BE2C (cell line): ENCODE data around the gene RGMB.

Experiments used
- DNase-seq: peaks from one replicate; pipeline ENCODE4 v3.0.0-alpha.2; 2020
- H3K27me3 ChIP-seq: fragments of 250-450 bp; sonication (Bioruptor Pico); 2 replicates; pipeline ENCODE4 v1.5.1; 2020; ENCODE audit warnings: mild to moderate bottlenecking
- H3K36me3 ChIP-seq: fragments of 250-450 bp; sonication (Bioruptor Pico); 2 replicates; pipeline ENCODE4 v1.5.1; 2020; ENCODE audit warnings: mild to moderate bottlenecking
- H3K4me1 ChIP-seq: fragments of 250-450 bp; sonication (Bioruptor Pico); 2 replicates; pipeline ENCODE4 v1.5.1; 2020
- H3K4me3 ChIP-seq: 2 replicates; pipeline ENCODE4 v1.5.1; 2011; ENCODE audit warnings: low read depth, low read length
- H3K9me3 ChIP-seq: fragments of 250-450 bp; sonication (Bioruptor Pico); 2 replicates; pipeline ENCODE4 v1.5.1; 2020
- CTCF ChIP-seq: IDR thresholded peaks from 2 replicates; pipeline ENCODE4 v1.5.1; 2012; ENCODE audit warnings: mild to moderate bottlenecking, low read depth, low read length

The RGMB gene

GRCh38 chr5:98839469-98840383 lies 66.3 kb downstream of the RGMB start:
- DNase-seq = peak; percentile 40
- 0 out of 2 replicates have a peak overlapping the region, but pooled peaks have one; percentile 4 for H3K4me3 ChIP-seq
- H3K4me1 ChIP-seq = no peaks in the 10 kb centered on the region
- peak; percentile 54 for TF ChIP-seq CTCF
- H3K36me3 ChIP-seq = no peaks in the 10 kb centered on the region
- peaks cover 3% of the 10 kb centered on the region; the same call in 1 of the 2 replicates for H3K9me3 ChIP-seq
- no peaks in the 10 kb centered on the region for H3K27me3 ChIP-seq

GRCh38 chr5:98840946-98841345 lies 67.5 kb downstream of the RGMB start:
- no peak for TF ChIP-seq CTCF
- no peak for DNase-seq
- Histone ChIP-seq H3K4me3 (no peak overlapping the region), H3K27me3 (no peaks in the 10 kb centered on the region), H3K36me3 (no peaks in the 10 kb centered on the region), H3K9me3 (peaks cover 3% of the 10 kb centered on the region; the same call in 1 of the 2 replicates), H3K4me1 (no peaks in the 10 kb centered on the region)

GRCh38 chr5:98843481-98843880 lies 70.0 kb downstream of the RGMB start:
- H3K4me1 ChIP-seq = no peaks in the 10 kb centered on the region
- peaks cover 3% of the 10 kb centered on the region; the same call in 1 of the 2 replicates for H3K9me3 ChIP-seq
- no peak overlapping the region for H3K4me3 ChIP-seq
- H3K36me3 ChIP-seq = no peaks in the 10 kb centered on the region
- H3K27me3 ChIP-seq = no peaks in the 10 kb centered on the region
- no peak for DNase-seq
- no peak for TF ChIP-seq CTCF

- TF ChIP-seq CTCF = no peak
- H3K4me3 ChIP-seq = no peak overlapping the region
- no peaks in the 10 kb centered on the region for H3K27me3 ChIP-seq
- no peaks in the 10 kb centered on the region for H3K4me1 ChIP-seq
- H3K36me3 ChIP-seq = no peaks in the 10 kb centered on the region
- DNase-seq = no peak
- H3K9me3 ChIP-seq = peaks cover 3% of the 10 kb centered on the region; the same call in 1 of the 2 replicates
Observed at GRCh38 chr5:98844865-98845264, 71.4 kb downstream of the RGMB start.

GRCh38 chr5:98845878-98846277 lies 72.4 kb downstream of the RGMB start:
- Histone ChIP-seq H3K9me3 (peaks cover 3% of the 10 kb centered on the region; the same call in 1 of the 2 replicates), H3K27me3 (no peaks in the 10 kb centered on the region), H3K36me3 (no peaks in the 10 kb centered on the region), H3K4me3 (no peak overlapping the region), H3K4me1 (no peaks in the 10 kb centered on the region)
- no peak for TF ChIP-seq CTCF
- no peak for DNase-seq
